GM12864 (cell line): ENCODE results near the gene MOCOS.

Experiments used
- DNase-seq: peaks from one replicate; pipeline ENCODE4 v3.0.0-alpha.2; 2011; ENCODE audit warnings: low read depth
- H3K4me3 ChIP-seq: 2 replicates; pipeline ENCODE4 v1.5.1; 2011; ENCODE audit warnings: mild to moderate bottlenecking, low read depth, low read length, control low read depth
- TF ChIP-seq, protein P1 (sequence below): IDR thresholded peaks from 2 replicates; pipeline ENCODE4 v1.5.1; 2011; ENCODE audit warnings: low read depth, mild to moderate bottlenecking, moderate library complexity, low read length, control low read depth, inconsistent platforms; ENCODE audit errors: missing control alignments

Gene MOCOS

DNA sequence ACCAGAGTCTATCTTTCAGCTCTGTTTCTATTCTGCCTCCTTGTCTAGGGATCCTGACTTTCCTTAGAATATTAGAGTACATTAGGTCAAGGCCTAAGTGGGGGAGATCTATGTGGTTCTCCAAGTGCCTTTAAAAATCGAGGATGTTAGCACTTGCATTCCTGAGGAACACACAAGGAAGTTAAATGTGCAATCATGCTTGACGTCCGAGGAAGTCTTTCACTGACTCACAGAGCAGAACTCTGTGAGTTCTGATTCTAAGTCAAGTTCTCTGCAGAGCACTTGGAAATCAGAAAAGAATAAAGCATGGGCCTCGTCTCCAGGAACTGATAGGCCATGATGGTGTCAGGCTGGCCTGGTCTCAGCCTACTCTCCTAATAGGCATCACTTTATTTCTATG is 127.5 kb downstream of the MOCOS start:
- TF ChIP-seq, protein P1, sequence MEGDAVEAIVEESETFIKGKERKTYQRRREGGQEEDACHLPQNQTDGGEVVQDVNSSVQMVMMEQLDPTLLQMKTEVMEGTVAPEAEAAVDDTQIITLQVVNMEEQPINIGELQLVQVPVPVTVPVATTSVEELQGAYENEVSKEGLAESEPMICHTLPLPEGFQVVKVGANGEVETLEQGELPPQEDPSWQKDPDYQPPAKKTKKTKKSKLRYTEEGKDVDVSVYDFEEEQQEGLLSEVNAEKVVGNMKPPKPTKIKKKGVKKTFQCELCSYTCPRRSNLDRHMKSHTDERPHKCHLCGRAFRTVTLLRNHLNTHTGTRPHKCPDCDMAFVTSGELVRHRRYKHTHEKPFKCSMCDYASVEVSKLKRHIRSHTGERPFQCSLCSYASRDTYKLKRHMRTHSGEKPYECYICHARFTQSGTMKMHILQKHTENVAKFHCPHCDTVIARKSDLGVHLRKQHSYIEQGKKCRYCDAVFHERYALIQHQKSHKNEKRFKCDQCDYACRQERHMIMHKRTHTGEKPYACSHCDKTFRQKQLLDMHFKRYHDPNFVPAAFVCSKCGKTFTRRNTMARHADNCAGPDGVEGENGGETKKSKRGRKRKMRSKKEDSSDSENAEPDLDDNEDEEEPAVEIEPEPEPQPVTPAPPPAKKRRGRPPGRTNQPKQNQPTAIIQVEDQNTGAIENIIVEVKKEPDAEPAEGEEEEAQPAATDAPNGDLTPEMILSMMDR = no peak
- no peak for DNase-seq
- H3K4me3 ChIP-seq = no peak overlapping the region

DNA sequence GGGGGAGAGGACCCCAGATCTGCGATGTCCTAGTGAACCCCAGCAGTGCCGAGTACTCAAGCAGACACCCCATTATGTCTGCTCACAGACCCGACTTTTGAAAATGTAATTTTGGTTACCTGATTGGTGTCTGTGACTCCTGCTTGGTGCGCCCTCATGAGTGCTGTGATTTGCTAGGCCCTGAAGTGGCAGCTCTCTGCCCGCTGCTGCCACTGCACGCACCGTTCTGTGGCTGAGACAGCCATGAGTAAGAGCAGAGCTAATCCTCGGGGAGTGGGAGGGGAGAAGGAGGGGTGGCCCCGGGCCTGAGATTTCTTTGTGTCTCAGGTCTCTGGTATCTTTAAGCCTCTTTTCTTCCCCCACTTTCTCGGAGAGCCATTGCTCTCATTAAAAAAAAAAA is 128.4 kb downstream of the MOCOS start:
- DNase-seq = no peak
- TF ChIP-seq, protein P1 = no peak
- H3K4me3 ChIP-seq = no peak overlapping the region

DNA sequence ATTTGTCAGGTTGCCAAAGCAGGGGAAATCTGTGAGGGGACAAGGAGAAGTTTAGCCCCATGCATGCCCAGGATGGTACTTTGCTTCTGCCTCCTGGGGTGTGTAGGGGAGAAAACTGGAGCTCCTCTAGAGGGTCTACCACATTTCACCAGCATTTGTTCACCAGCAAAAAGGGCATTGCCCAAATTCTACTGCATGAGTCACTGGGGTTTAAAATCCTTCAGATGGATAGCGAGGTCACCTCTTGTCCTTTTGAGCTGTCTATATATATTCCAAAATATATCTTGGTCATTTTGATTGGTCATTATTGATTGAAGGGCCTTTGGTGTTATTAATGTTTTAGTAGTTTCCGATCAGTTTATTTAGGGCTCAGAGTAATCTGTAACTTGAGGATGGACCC is 128.9 kb downstream of the MOCOS start:
- DNase-seq = no peak
- H3K4me3 ChIP-seq = no peak overlapping the region
- TF ChIP-seq, protein P1 = no peak
